Metanephros (tissue), 2 donors: Measurements from ENCODE around the gene SMARCC1. TPM values are rescaled to one million over a fixed set of nuclear protein-coding genes. Genes with fewer than 3 reads are reported as not detected.

ENCODE experiments used
- small RNA-seq: library from RNA; depleted of rRNA; stranded (forward); fragments of <200 nt; gene quantifications from one replicate; pipeline ENCODE3, GENCODE V24; 2014; ENCODE audit warnings: low replicate concordance
- total RNA-seq: library from RNA; depleted of rRNA; stranded (reverse); fragments of >200 nt; gene quantifications from one replicate; pipeline ENCODE4 v1.2.3, GENCODE V29; 2014

SMARCC1 gene
- 69.2 TPM for total RNA-seq

GRCh38 chr3:47781685-47782445, at the start of gene SMARCC1:
Gene SMARCC1 (minus strand): TSS chr3:47781893. CDS start chr3:47781797, 96 bp downstream.

GRCh38 chr3:47802734-47803479, 21.2 kb upstream of the SMARCC1 start, which contains the start of gene DHX30:
Gene DHX30 (plus strand): TSS chr3:47803138. CDS start chr3:47810684, 7,546 bp downstream.

GRCh38 chr3:47578691-47579632, 202.7 kb downstream of the SMARCC1 start, which contains the start of gene CSPG5:
Gene CSPG5 (minus strand): TSS chr3:47578865. CDS start chr3:47578693, 172 bp downstream.

Small RNA genes lying within 50 kb of the gene (small RNA-seq; reads per million reads assigned to genes)
- gene RF02271 (not detected), gene RN7SL870P (not detected)

Other genes starting within 250 kb of the SMARCC1 start
- gene CSPG5, start 203.0 kb downstream of the SMARCC1 start, total RNA-seq = 1.3 TPM
- gene DHX30, start 21.2 kb upstream of the SMARCC1 start, total RNA-seq = 82.5 TPM
- 113 TPM for gene MAP4, start 234.5 kb upstream of the SMARCC1 start, total RNA-seq